Measurements from ENCODE around the gene NF1. TPM values are rescaled to one million over a fixed set of nuclear protein-coding genes. Genes with fewer than 3 reads are reported as not detected.

The NF1 gene
- total RNA-seq, 1 experiment from 2014 or later, result 60.2 TPM

- TF ChIP-seq CTCF (IDR thresholded peaks at IDR 0.05; ENCODE audit: unreplicated experiment), result no peak
- intact Hi-C loops (cut with micrococcal nuclease), result no loop called here
- Mint-ChIP-seq H3K27ac (ENCODE audit: low read depth, unreplicated experiment) (no peak overlapping the region), H3K36me3 (ENCODE audit: insufficient read depth, unreplicated experiment) (peaks cover 8% of the 10 kb centered on the region), H3K9me3 (ENCODE audit: unreplicated experiment) (no peaks in the 10 kb centered on the region), H3K4me1 (ENCODE audit: insufficient read depth, unreplicated experiment) (peaks cover 19% of the 10 kb centered on the region), H3K4me3 (ENCODE audit: unreplicated experiment) (no peak overlapping the region), H3K27me3 (ENCODE audit: insufficient read depth, unreplicated experiment) (no peaks in the 10 kb centered on the region)
- BruUV-seq (replicated peaks), result no TSS peak
- ChIA-PET CTCF (no interaction called here), POLR2A (interaction anchor here (0.5 to 1.2 kb wide), 3 partner anchors 15 to 893 kb away, joined by 3 read pairs; no protein-coding TSS in a partner anchor)
- no peak for DNase-seq (ENCODE audit: unreplicated experiment)
Observed at GRCh38 chr17:31291820-31292219, 197.0 kb downstream of the NF1 start.

- H3K4me3 Mint-ChIP-seq (ENCODE audit: unreplicated experiment), result no peak overlapping the region
- H3K9me3 Mint-ChIP-seq (ENCODE audit: unreplicated experiment), result no peaks in the 10 kb centered on the region
- CTCF ChIA-PET, result no interaction called here
- TF ChIP-seq CTCF (IDR thresholded peaks at IDR 0.05; ENCODE audit: unreplicated experiment), result no peak
- peaks cover 8% of the 10 kb centered on the region for H3K36me3 Mint-ChIP-seq (ENCODE audit: insufficient read depth, unreplicated experiment)
- no TSS peak for BruUV-seq (replicated peaks)
- POLR2A ChIA-PET, result interaction anchor here (1.0 kb wide), 1 partner anchor 36 kb away, joined by 4 read pairs; no protein-coding TSS in a partner anchor
- peaks cover 19% of the 10 kb centered on the region for H3K4me1 Mint-ChIP-seq (ENCODE audit: insufficient read depth, unreplicated experiment)
- DNase-seq (ENCODE audit: unreplicated experiment), result no peak
- no peak overlapping the region for H3K27ac Mint-ChIP-seq (ENCODE audit: low read depth, unreplicated experiment)
- intact Hi-C loops (cut with micrococcal nuclease), result no loop called here
- H3K27me3 Mint-ChIP-seq (ENCODE audit: insufficient read depth, unreplicated experiment), result no peaks in the 10 kb centered on the region
Observed at GRCh38 chr17:31293581-31293980, 198.8 kb downstream of the NF1 start.

- BruUV-seq (replicated peaks), result no TSS peak
- peaks cover 13% of the 10 kb centered on the region for H3K4me1 Mint-ChIP-seq (ENCODE audit: insufficient read depth, unreplicated experiment)
- H3K9me3 Mint-ChIP-seq (ENCODE audit: unreplicated experiment), result no peaks in the 10 kb centered on the region
- ChIA-PET POLR2A (interaction anchor here (0.6 to 1.3 kb wide), 4 partner anchors 11 to 46 kb away, joined by 3 to 4 read pairs (median 3); no protein-coding TSS in a partner anchor), CTCF (no interaction called here)
- H3K4me3 Mint-ChIP-seq (ENCODE audit: unreplicated experiment), result no peak overlapping the region
- H3K36me3 Mint-ChIP-seq (ENCODE audit: insufficient read depth, unreplicated experiment), result peaks cover 8% of the 10 kb centered on the region
- DNase-seq (ENCODE audit: unreplicated experiment), result no peak
- TF ChIP-seq CTCF (IDR thresholded peaks at IDR 0.05; ENCODE audit: unreplicated experiment), result no peak
- no peaks in the 10 kb centered on the region for H3K27me3 Mint-ChIP-seq (ENCODE audit: insufficient read depth, unreplicated experiment)
- intact Hi-C loops (cut with micrococcal nuclease), result no loop called here
- no peak overlapping the region for H3K27ac Mint-ChIP-seq (ENCODE audit: low read depth, unreplicated experiment)
Observed at GRCh38 chr17:31294231-31294630, 199.5 kb downstream of the NF1 start.

GRCh38 chr17:31294820-31295488 is 200.2 kb downstream of the NF1 start:
- no peak for TF ChIP-seq CTCF (IDR thresholded peaks at IDR 0.05; ENCODE audit: unreplicated experiment)
- DNase-seq (ENCODE audit: unreplicated experiment), result no peak
- Mint-ChIP-seq H3K36me3 (ENCODE audit: insufficient read depth, unreplicated experiment) (peaks cover 8% of the 10 kb centered on the region), H3K27ac (ENCODE audit: low read depth, unreplicated experiment) (no peak overlapping the region), H3K4me1 (ENCODE audit: insufficient read depth, unreplicated experiment) (peaks cover 6% of the 10 kb centered on the region), H3K9me3 (ENCODE audit: unreplicated experiment) (no peaks in the 10 kb centered on the region), H3K27me3 (ENCODE audit: insufficient read depth, unreplicated experiment) (no peaks in the 10 kb centered on the region), H3K4me3 (ENCODE audit: unreplicated experiment) (no peak overlapping the region)
- POLR2A ChIA-PET, result interaction anchor here (0.6 to 1.3 kb wide), 3 partner anchors 12 to 45 kb away, joined by 3 read pairs; no protein-coding TSS in a partner anchor
- CTCF ChIA-PET, result no interaction called here
- intact Hi-C loops (cut with micrococcal nuclease), result no loop called here
- no TSS peak for BruUV-seq (replicated peaks)

Measured in MCF 10A (cell line).